Measurements from ENCODE around the gene PRR7. TPM values are rescaled to one million over a fixed set of nuclear protein-coding genes. Genes with fewer than 3 reads are reported as not detected.

The PRR7 gene
- total and polyA plus RNA-seq, 2 of the 13 experiments (the other 11 are each of a cell fraction or from before 2014, with no cell fraction given), result 4.8 to 5.0 TPM

GRCh38 chr5:177497292-177498012, 50.8 kb downstream of the PRR7 start, which contains the start of gene PDLIM7 (continued):
- TF ChIP-seq SNAPC4 (CRISPR knock-in tag; IDR thresholded peaks at IDR 0.05) (no peak), ZNF510 (CRISPR knock-in tag; IDR thresholded peaks at IDR 0.05; ENCODE audit: low read depth) (no peak; the same call in 1 of the 2 replicates), ZBTB2 (CRISPR knock-in tag; IDR thresholded peaks at IDR 0.05; ENCODE audit: low read depth) (no peak), TARDBP (CRISPR knock-in tag; IDR thresholded peaks at IDR 0.05) (no peak), FOSL2 (CRISPR knock-in tag; IDR thresholded peaks at IDR 0.05) (no peak), ZNF337 (CRISPR knock-in tag; IDR thresholded peaks at IDR 0.05; ENCODE audit: borderline replicate concordance, low read depth) (no peak), THYN1 (CRISPR knock-in tag; IDR thresholded peaks at IDR 0.05; ENCODE audit: borderline replicate concordance, low read depth) (no peak), ZNF850 (CRISPR knock-in tag; conservative IDR thresholded peaks at IDR 0.05) (no peak), ZNF205 (CRISPR knock-in tag; IDR thresholded peaks at IDR 0.05) (no peak), MEIS2 (CRISPR knock-in tag; IDR thresholded peaks at IDR 0.05) (peak; percentile 20; the same call in 1 of the 2 replicates), CENPBD1 (CRISPR knock-in tag; IDR thresholded peaks at IDR 0.05; ENCODE audit: borderline replicate concordance, low read depth) (no peak), CBX5 (CRISPR knock-in tag; IDR thresholded peaks at IDR 0.05; ENCODE audit: borderline replicate concordance) (peak; percentile 42; the same call in 1 of the 2 replicates), BATF2 (CRISPR knock-in tag; IDR thresholded peaks at IDR 0.05) (no peak), ZUFSP (CRISPR knock-in tag; IDR thresholded peaks at IDR 0.05; ENCODE audit: borderline replicate concordance) (no peak), RARG (CRISPR knock-in tag; IDR thresholded peaks at IDR 0.05; ENCODE audit: low read depth) (no peak), DZIP1 (CRISPR knock-in tag; IDR thresholded peaks at IDR 0.05) (no peak)

All from HepG2 (cell line).